Neural progenitor cell (in vitro differentiated cells): Measurements from ENCODE around the gene KLF11.

Source experiments
- CTCF ChIP-seq: fragments of 200-600 bp; sonication (generic); IDR thresholded peaks from 2 replicates; pipeline ENCODE4 v1.5.1; 2017; ENCODE audit warnings: antibody characterized with exemption, mild to moderate bottlenecking
- EZH2 ChIP-seq: fragments of 200-600 bp; sonication (generic); IDR thresholded peaks from 2 replicates; pipeline ENCODE4 v1.6.1; 2017; ENCODE audit warnings: antibody characterized with exemption, mild to moderate bottlenecking, moderate library complexity
- EZH2phosphoT487 ChIP-seq: fragments of 200-600 bp; sonication (generic); IDR thresholded peaks from 2 replicates; pipeline ENCODE4 v1.6.1; 2017; ENCODE audit warnings: antibody characterized with exemption

- no peak for TF ChIP-seq EZH2phosphoT487
- TF ChIP-seq CTCF, result no peak
- no peak for TF ChIP-seq EZH2
Observed at GRCh38 chr2:10056439-10056838, 13.1 kb downstream of the KLF11 start.
